Fibroblast of the aortic adventitia (primary cell): ENCODE results near the gene OR2A7. TPM values are rescaled to one million over a fixed set of nuclear protein-coding genes. Genes with fewer than 3 reads are reported as not detected.
"Not testable (repeated sequence)": the region's sequence is repeated elsewhere in the genome, so short reads cannot be mapped to it uniquely, and the experiment has no call there.

ENCODE experiments used
- DNase-seq: peaks from one replicate; pipeline ENCODE4 v3.0.0-alpha.2; 2010; ENCODE audit warnings: low read depth
- H3K4me3 ChIP-seq: 2 replicates; pipeline ENCODE4 v1.5.1; 2011; ENCODE audit warnings: low read depth, mild to moderate bottlenecking, control low read depth, low read length, moderate library complexity
- total RNA-seq: library from RNA; depleted of rRNA; stranded (reverse); fragments of >200 nt; gene quantifications from 2 replicates; pipeline ENCODE4 v1.2.3, GENCODE V29; 2012; ENCODE audit warnings: low replicate concordance

OR2A7 gene
- 0.81 and 0.98 TPM in 2 replicates for total RNA-seq

- not testable (repeated sequence) for DNase-seq, H3K4me3 ChIP-seq
Measured at GRCh38 chr7:144264692-144265091, at the start of gene OR2A7. Gene OR2A7, minus strand, starts transcription at chr7:144264792. Its CDS starts 5,164 bp downstream, at chr7:144259628.

GRCh38 chr7:144311872-144312469 is 47.4 kb upstream of the OR2A7 start, which contains the start of gene OR2A1:
Gene OR2A1, plus strand, starts transcription at chr7:144312419. Its CDS starts 5,706 bp downstream, at chr7:144318125.
- not testable (repeated sequence) for DNase-seq, H3K4me3 ChIP-seq

- DNase-seq, H3K4me3 ChIP-seq: not testable (repeated sequence)
Measured at GRCh38 chr7:144311218-144311617, 46.6 kb upstream of the OR2A7 start.

- not testable (repeated sequence) for H3K4me3 ChIP-seq, DNase-seq
Measured at GRCh38 chr7:144309702-144310101, 45.1 kb upstream of the OR2A7 start.

GRCh38 chr7:144305156-144305555 is 40.6 kb upstream of the OR2A7 start:
- DNase-seq, H3K4me3 ChIP-seq: not testable (repeated sequence)

GRCh38 chr7:144303607-144304006 is 39.0 kb upstream of the OR2A7 start:
- not testable (repeated sequence) for DNase-seq, H3K4me3 ChIP-seq

GRCh38 chr7:144302578-144303303 is 38.1 kb upstream of the OR2A7 start:
- H3K4me3 ChIP-seq, DNase-seq: not testable (repeated sequence)

- not testable (repeated sequence) for H3K4me3 ChIP-seq, DNase-seq
Measured at GRCh38 chr7:144293794-144294499, 29.4 kb upstream of the OR2A7 start.

GRCh38 chr7:144292384-144293161 is 28.0 kb upstream of the OR2A7 start:
- not testable (repeated sequence) for DNase-seq, H3K4me3 ChIP-seq

- not testable (repeated sequence) for DNase-seq, H3K4me3 ChIP-seq
Measured at GRCh38 chr7:144291607-144292006, 27.0 kb upstream of the OR2A7 start.

- not testable (repeated sequence) for H3K4me3 ChIP-seq, DNase-seq
Measured at GRCh38 chr7:144287171-144287784, 22.7 kb upstream of the OR2A7 start.

- not testable (repeated sequence) for H3K4me3 ChIP-seq, DNase-seq
Measured at GRCh38 chr7:144283716-144284115, 19.1 kb upstream of the OR2A7 start.

GRCh38 chr7:144282490-144282889 is 17.9 kb upstream of the OR2A7 start:
- H3K4me3 ChIP-seq, DNase-seq: not testable (repeated sequence)

- H3K4me3 ChIP-seq, DNase-seq: not testable (repeated sequence)
Measured at GRCh38 chr7:144281981-144282380, 17.4 kb upstream of the OR2A7 start.

GRCh38 chr7:144280010-144280409 is 15.4 kb upstream of the OR2A7 start:
- DNase-seq, result not testable (repeated sequence)

GRCh38 chr7:144275281-144275680 is 10.7 kb upstream of the OR2A7 start:
- not testable (repeated sequence) for DNase-seq, H3K4me3 ChIP-seq

More at GRCh38 chr7:144280010-144280409, 15.4 kb upstream of the OR2A7 start:
- not testable (repeated sequence) for H3K4me3 ChIP-seq

- not testable (repeated sequence) for DNase-seq, H3K4me3 ChIP-seq
Measured at GRCh38 chr7:144269188-144269587, 4.6 kb upstream of the OR2A7 start, which contains the start of gene CTAGE8. Gene CTAGE8, minus strand, starts transcription at chr7:144269288. Its CDS starts 38 bp downstream, at chr7:144269250.

- H3K4me3 ChIP-seq, DNase-seq: not testable (repeated sequence)
Measured at GRCh38 chr7:144262128-144262527, 2.5 kb downstream of the OR2A7 start.
